SK-N-MC (cell line): ENCODE measurements around the gene AP3S1.

ENCODE experiments used
- EZH2 ChIP-seq: fragments of 200-600 bp; sonication (generic); IDR thresholded peaks from one replicate; pipeline ENCODE4 v1.6.1; 2017; ENCODE audit warnings: antibody characterized with exemption
- FOXP2 ChIP-seq: optimal IDR thresholded peaks from 2 replicates; pipeline ENCODE3; 2011; ENCODE audit warnings: mild to moderate bottlenecking, moderate library complexity; ENCODE audit not compliant: insufficient read depth; ENCODE audit errors: extremely low read length, control extremely low read depth
- POLR2AphosphoS5 ChIP-seq: IDR thresholded peaks from 2 replicates; pipeline ENCODE4 v1.6.1; 2012; ENCODE audit warnings: mild to moderate bottlenecking, low read depth, low read length, borderline replicate concordance

GRCh38 chr5:115920171-115920725, 78.5 kb downstream of the AP3S1 start:
- TF ChIP-seq POLR2AphosphoS5 (no peak), EZH2 (no peak), FOXP2 (no peak)
